GM10266 (cell line): Measurements from ENCODE around the gene PPP2R5A.

ENCODE experiments used
- DNase-seq: peaks from one replicate; pipeline ENCODE4 v3.0.0; 2012; ENCODE audit errors: extremely low spot score
- CTCF ChIP-seq: IDR thresholded peaks from 2 replicates; pipeline ENCODE4 v1.5.1; 2012; ENCODE audit warnings: mild to moderate bottlenecking, low read depth; ENCODE audit not compliant: control insufficient read depth, insufficient read depth; ENCODE audit errors: missing control alignments

PPP2R5A gene

DNA sequence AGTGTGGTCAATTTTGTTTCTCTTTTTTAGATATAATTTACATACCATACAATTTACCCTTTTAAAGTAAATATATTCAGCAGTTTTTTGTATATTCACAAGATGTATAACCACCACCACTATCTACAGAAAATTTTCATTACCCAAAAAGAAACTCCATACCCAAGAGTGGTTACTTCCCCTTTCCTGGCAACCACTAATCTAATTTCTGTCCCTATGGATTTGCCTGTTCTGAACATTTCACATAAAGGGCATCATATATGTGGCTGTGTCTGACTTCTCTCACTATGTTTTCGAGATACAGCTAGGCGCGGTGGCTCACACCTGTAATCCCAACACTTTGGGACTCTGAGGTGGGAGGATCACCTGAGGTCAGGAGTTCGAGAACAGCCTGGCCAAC is 115.8 kb downstream of the PPP2R5A start:
- DNase-seq, result no peak
- TF ChIP-seq CTCF, result no peak

GRCh38 chr1:212401838-212402582 is 116.8 kb downstream of the PPP2R5A start:
- no peak for DNase-seq
- TF ChIP-seq CTCF, result no peak

GRCh38 chr1:212402666-212403321 is 117.6 kb downstream of the PPP2R5A start:
- no peak for DNase-seq
- TF ChIP-seq CTCF, result no peak

- DNase-seq, result no peak
- no peak for TF ChIP-seq CTCF
These were observed 125.1 kb downstream of the PPP2R5A start for GRCh38 chr1:212410231-212410820.
